Left hindlimb (tissue), 1 donor: ENCODE data around the gene TTBK1.
A peak's percentile ranks its signal among the peaks of the same experiment; 100 is the strongest.

Experiments
- DNase-seq: peaks from one replicate; pipeline ENCODE4 v3.0.0-alpha.2; 2018

The TTBK1 gene

GRCh38 chr6:43256670-43257366 is 13.5 kb downstream of the TTBK1 start:
- no peak for DNase-seq

GRCh38 chr6:43257367-43258145 is 14.3 kb downstream of the TTBK1 start:
- no peak for DNase-seq

GRCh38 chr6:43258180-43258579 is 14.9 kb downstream of the TTBK1 start:
- DNase-seq: no peak

GRCh38 chr6:43258807-43259686 is 15.8 kb downstream of the TTBK1 start:
- DNase-seq: no peak

GRCh38 chr6:43260791-43261190 is 17.5 kb downstream of the TTBK1 start:
- no peak for DNase-seq

GRCh38 chr6:43261198-43261597 is 17.9 kb downstream of the TTBK1 start:
- no peak for DNase-seq

- DNase-seq: no peak
Observed at GRCh38 chr6:43262000-43262779, 18.9 kb downstream of the TTBK1 start.

- DNase-seq: no peak
Observed at GRCh38 chr6:43262780-43263313, 19.6 kb downstream of the TTBK1 start.

- peak; percentile 77 for DNase-seq
Observed at GRCh38 chr6:43263314-43264178, 20.3 kb downstream of the TTBK1 start.

GRCh38 chr6:43264599-43265145 is 21.4 kb downstream of the TTBK1 start:
- DNase-seq: no peak

GRCh38 chr6:43265564-43265963 is 22.3 kb downstream of the TTBK1 start:
- no peak for DNase-seq

GRCh38 chr6:43267619-43268354 is 24.5 kb downstream of the TTBK1 start:
- no peak for DNase-seq

GRCh38 chr6:43268355-43268700 is 25.0 kb downstream of the TTBK1 start:
- peak; percentile 35 for DNase-seq

- peak; percentile 21 for DNase-seq
Observed at GRCh38 chr6:43268782-43269272, 25.5 kb downstream of the TTBK1 start.

- DNase-seq: peak; percentile 34
Observed at GRCh38 chr6:43269273-43270007, 26.2 kb downstream of the TTBK1 start.

- no peak for DNase-seq
Observed at GRCh38 chr6:43271103-43271815, 28.0 kb downstream of the TTBK1 start.

GRCh38 chr6:43271944-43272343 is 28.7 kb downstream of the TTBK1 start:
- no peak for DNase-seq

- DNase-seq: no peak
Observed at GRCh38 chr6:43273707-43274106, 30.4 kb downstream of the TTBK1 start.
